T-helper 2 cell (primary cell): Measurements from ENCODE around the gene ICA1.
"Not testable (repeated sequence)": the region's sequence is repeated elsewhere in the genome, so short reads cannot be mapped to it uniquely, and the experiment has no call there.

Experiments used
- DNase-seq, 5 experiments: peaks; one replicate each; pipeline versions ENCODE4 v3.0.0 to v3.0.0-alpha.2; 2012 to 2022
- total RNA-seq, 2 donors: gene quantifications; one replicate each; lab custom pipeline; 2026; lab: John Stamatoyannopoulos, UW

Gene ICA1
- 2.8 to 5.9 reads per million in 2 donors for total RNA-seq

DNA sequence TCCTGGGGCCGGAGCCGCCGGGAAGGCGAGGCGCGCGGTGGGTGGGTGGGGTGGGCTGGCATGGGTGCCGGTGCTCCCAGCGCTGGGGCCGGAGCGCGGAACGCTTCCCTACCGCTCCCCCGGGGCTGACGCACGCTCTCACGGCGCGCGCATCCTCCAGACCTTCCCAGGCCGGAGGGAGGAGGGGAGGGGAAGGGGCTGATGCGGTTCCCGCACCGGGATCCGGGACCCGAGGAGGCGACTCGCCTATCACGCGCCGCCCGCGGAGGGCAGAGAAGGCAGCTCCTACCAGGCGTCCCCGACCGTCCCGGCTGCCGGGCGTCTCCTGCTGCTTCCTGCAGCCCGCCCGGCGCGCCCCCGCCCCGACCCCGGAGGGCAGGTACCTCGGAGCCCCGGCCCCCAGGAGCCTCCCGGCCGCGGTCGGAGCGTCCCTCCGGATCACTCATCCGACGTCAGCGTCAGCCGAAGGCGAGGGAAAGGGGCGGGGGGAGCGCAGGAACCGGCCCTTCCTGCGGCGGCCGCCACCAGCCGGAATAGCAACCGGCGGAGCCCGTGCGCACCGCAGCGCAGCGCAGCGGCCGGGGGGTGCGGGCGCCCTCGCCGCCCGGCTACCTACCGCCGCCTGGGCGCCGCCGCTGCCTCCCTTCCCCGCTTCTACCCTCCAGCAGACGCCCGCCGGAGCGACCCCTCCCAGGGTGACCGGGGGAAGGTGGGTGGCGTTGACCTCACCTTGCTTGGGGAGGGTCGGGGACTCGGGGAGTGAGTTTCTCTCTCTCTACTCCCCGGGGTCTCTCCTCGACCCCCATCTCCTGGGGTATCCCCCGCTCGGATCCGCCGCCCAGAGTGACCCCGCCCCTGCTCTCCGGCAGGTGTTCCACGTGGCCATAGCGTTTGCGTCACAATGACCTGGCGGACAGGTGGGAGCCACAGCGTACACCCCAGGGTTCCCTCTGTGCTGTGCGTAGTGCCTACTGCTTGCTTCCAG, at the start of gene ICA1:
Gene ICA1, minus strand, starts transcription at position 457 of the 985 bp plus-strand sequence. CDS start 26,241 bp downstream, outside the sequence.
- peak in 1 of 5 experiments; percentile 33 for DNase-seq

DNA sequence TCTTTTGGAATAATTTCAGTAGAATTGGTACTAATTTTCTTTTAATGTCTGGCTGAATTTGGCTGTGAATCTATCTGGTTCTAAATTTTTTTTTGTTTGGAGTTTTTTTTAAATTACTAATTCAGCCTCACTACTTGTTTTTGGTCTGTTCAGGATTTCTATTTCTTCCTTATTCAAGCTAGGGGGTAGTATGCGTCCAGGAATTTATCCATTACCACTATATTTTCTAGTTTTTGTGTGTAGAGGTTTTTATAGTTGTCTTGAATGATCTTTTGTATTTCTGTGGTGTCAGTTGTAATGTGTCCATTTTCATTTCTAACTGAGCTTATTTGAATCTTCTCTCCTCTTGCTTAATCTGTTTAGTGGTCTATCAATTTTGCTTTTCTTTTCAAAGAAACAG, 48.9 kb upstream of the ICA1 start:
- no peak for DNase-seq

DNA sequence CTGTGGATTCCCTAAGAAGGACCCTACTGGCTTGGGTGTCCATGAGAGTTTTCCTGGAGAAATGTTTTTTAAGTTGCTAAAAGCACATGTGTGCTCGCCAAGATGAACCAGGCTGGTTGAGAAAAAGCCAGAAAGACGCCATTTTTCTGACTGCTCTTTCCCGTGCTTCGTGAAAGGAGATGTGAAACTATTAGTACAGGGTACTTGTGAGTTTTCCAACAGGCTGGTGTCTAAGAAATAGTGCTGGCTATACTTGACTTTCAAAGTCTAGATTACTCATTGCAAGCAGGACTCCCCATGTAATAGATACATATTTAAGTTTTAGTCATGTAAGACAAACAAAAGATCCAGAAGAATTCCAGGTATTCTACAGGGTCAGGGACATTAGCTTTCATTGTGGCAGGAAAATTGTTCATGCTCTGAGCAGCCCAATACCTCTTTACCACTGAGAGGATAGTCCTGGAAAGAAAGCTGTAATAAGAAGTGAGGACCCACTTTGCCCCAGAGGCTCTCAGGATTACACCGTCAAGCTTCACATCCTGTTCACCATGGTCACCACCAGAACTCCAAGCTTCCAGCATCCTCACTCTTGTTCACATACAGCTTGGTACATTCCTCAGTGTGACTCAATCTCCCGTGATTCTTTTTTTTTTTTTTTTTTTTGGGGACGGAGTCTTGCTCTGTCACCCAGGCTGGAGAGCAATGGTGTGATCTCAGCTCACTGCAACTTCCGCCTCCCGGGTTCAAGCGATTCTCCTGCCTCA, 43.8 kb upstream of the ICA1 start:
- DNase-seq = no peak

DNA sequence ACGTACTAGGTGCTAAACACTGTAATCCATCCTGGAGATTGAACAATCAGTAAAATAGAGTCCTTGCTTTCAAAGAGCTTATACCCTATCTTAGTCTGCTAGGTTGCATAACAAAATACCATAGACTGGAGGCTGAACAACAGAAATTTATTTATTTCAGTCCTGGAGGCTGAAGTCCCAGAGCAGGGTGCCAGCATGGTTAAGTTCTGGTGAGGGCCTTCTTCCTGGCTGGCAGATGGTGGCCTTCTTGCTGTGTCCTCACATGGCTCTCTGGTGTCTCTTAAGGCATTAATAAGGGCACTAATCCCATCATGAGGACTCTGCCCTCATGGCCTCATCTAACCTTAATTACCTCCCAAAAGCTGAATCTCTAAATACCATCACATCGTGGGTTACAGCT, 43.1 kb upstream of the ICA1 start:
- no peak for DNase-seq

DNA sequence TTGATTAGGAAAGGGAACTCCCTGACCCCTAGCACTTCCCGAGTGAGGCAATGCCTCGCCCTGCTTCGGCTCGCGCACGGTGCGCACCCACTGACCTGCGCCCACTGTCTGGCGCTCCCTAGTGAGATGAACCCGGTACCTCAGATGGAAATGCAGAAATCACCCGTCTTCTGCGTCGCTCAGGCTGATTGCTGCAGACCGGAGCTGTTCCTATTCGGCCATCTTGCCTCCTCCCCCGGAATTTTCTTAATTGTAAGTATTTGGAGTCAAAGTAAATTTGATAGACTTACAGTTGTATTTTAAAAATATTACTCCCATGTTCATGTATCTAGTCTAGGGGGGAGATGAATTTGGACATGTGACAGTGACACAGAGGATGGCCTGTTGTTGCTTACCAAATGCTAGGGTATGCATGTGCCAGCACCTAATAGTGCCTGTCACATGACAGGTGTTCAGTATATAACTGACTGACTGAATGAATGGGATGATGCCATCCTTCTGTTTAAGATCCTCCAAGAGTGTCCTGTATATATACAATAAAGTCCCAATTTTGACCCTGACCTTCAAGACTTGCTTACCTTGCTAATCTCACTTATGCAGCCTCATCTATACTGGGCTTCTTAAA, 42.0 kb upstream of the ICA1 start:
- no peak for DNase-seq

DNA sequence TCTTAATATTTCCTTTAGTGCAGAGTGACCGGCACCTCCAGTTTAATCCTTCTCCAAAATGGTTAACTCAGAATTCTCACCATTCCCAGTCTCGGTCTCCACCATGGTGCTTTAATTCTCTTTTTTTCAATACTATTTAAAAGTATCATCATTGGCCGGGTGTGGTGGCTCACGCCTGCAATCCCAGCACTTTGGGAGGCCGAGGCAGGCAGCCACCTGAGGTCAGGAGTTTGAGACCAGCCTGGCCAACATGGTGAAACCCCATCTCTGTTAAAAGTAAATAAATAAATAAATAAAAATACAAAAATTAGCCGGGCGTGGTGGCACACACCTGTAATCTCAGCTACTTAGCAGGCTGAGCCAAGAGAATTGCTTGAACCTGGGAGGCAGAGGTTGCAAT, 35.1 kb upstream of the ICA1 start:
- DNase-seq = not testable (repeated sequence)

DNA sequence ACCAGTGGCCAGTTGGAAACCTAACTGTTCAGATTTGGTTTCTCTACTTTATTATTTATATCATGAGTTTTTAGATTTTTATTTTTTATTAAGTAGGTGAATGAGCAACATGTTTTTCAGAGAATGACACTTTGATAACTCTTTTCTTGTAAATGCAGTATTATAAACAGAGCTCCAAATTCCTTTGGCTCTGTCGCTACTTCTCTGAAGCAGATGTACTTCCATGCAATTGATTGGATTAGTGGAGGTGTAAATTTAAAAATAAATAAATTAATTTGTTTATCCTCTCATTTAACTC, 34.3 kb upstream of the ICA1 start:
- DNase-seq = no peak

DNA sequence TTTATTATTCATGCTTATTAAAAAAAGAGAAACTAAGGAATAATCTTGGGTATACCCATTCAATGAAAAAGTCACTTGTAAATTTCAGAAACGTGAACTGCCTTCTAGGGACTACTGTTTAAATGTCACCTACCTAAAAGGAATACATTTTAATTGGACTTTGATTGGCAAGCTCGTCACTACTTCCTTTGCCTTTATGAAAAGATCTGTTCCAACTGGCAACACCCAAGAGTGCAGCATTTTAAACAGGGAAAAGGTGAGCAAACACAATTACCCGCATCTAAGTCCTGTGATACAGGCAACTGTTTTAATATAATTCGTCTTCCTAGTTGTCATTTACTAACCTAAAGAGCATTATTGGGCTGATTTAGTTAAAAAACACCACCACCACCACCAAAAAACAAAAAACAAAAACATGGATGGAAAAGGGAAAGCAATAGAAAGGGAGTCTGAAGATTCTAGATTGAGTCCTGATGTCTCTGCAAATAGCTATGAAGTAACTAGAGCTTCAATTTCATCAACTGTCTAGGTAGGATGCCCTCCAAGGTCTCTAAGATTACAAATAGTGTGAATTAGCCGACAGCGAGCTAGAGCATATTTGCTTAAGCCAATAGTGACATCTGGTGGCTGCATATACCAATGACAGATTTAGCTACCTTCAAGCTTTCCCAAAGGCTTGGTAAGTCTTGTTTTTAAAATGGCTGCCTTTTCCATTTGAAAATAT, 33.8 kb upstream of the ICA1 start:
- DNase-seq = peak in 2 of 5 experiments; percentile 18 to 73

DNA sequence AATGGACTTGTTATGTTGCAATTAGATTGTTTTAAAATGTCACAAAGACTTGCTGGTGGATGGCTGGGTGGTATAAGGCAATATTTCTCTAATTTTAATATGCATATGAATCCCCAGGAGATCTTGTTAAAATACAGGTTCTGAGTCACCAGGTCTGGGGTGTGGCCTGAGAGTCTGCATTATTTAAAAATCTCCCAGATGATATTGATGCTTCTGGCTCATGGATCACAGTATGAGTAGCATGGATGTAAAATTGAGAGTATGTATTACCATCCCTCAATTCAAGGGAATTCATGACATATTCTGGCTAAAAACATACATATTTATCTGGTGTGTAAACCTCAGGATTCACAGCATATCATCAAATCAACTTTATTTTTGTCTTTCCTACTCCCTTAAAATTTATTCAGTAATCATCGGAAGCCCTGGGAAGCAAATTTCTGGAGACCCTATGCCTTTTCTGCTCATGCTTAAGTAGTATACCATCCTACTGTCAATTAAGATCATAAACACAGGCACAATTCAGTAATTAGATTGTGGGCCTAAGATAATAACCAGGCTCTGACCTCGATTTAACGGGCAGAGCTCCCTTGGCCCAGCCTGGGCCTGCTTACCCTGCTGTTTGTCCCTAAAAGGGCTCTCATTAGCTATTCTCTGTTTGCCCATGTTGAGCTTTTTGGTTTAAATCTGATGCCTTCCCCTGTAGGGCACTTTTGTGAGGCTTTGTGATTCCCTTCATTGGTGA, 29.6 kb upstream of the ICA1 start:
- DNase-seq = no peak

DNA sequence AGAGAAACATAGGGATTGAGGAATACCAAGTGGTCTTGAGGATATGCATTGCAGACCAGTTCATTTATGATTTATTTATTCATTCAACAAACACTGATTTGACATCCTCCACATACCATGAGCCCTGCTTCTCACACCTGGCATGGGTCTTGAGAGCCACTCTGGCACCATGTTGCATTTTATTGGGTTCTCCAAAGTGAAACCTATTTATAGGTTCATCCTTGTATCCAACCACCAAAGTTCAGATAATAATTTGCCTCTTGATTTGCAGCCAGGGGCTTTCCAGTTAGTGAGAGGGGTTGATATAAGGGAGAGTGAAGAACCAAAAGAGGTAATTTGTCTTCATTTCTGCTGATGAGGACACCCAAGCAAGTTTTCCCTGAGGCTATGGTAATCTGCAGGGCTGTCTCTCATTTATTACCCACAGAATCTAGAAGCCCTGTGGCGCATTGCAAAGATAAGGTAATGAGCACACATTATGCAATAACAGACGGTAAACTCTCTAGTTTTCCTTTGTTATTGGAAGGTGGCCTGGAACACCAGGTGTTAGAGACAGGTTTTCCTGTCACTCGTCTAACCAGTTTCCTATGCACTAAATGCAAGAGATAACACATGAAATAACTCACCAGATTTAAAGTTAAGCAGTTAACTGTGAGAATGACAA, 28.8 kb upstream of the ICA1 start:
- DNase-seq = no peak

DNA sequence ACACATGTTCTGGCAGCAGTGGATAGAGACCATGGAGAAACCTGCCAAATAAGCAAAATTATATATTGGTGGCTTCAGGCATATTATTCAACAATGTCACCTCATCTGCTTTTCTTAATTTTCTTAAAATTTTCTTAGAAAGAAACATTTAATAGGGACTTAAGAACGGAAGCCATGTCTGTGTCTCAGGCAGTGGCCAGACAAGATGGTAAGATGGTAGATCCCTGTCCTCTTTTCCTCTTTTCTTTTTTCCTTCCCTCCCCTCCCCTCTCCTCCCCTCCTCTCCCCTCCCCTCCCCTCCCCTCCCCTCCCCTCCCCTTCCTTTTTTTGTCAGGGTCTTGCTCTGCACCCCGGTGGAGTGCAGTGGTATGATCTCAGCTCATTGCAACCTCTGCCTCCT, 24.2 kb upstream of the ICA1 start:
- DNase-seq = no peak

DNA sequence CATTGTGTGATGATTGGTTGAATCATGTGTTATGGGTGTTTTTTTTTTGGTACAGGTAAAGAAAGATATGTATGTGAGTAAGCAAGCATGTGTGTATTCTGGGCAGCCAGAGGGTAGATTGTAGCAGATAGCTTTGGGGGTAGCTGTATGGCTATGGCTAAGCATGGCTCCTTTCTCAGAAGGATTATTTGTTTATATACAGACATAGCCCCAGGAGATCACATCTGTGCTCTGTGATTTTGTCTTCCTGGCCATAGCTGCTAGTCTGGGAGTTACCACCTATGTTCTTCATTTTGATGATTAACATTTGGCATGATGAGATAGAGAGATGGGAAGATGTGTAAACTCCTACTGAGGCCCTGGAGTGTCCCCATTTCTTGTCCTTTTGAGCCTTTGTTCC, 23.2 kb upstream of the ICA1 start:
- no peak for DNase-seq

DNA sequence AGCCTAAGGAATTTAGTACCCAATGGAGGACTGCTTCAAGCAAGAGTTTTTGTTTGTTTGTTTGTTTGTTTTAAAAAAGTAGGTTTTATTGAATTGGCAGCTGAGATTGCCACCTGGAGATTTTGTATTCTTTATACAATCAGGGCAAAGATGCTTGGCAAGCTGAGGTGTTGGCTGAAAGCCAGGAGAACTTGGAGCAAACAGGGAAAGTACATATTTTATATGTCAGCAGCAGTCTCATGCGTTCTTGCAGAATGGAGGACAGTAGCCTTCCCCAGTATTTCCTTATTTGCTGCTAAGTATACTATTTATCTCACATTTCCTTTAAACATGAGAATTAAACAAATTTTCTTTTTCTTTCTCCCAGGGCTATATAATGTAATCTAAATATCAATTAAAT, 22.6 kb upstream of the ICA1 start:
- DNase-seq = no peak

DNA sequence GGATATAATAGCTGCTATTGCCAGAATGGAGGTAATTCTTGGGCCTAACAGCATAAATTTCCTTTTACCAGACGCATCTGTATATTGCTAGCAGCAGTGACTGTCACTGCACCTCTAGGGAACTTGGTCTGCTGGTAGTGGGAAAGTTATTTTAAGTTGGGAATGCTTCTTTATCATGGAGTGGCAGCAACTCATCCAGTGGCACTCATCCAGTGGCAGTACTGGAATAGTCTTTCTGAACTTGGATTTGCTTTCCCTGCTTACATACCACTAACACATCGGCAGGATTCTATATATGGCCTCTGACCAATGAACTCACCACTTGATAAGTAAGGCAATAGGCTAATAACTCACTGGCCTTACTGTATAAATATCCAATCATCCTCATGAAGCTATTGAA, 22.0 kb upstream of the ICA1 start:
- no peak for DNase-seq

DNA sequence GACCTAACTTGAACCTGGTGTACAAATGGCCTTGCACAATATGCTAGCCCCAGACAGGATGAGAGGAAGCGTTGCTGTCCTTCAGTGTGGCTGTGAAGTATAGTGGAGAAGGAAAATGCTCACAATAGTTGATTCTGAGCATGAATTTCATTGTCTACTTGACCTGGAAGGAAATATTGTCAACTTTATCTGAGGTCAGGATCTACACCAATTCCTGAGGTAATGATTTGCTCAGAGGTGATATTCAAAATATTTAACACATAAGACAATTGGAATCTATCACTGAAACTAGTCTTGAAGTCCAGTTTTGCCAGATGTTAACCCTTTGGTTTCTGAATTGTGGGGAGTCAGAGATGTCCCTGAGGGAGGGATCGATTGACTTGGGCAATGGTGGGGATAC, 20.9 kb upstream of the ICA1 start:
- DNase-seq = no peak

DNA sequence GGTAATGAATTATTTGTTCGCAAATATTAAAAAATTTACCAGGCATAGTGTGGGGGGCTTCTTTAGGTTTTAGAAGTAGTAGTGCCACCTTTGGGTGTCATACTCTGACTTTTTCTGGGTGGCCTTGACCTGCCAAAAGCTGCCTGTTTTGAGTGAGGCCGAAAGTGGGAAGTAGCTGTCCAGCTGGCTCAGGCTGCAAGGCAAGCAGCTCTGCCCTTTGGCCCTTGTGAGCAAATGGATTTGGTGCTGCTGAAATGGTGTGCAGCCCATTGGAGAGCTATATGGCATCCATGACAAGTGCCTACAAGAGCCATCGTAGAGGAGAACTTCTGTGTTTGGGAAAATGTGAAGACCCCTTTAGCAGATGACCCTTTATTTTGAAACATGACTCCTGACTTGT, 20.2 kb upstream of the ICA1 start:
- no peak for DNase-seq

DNA sequence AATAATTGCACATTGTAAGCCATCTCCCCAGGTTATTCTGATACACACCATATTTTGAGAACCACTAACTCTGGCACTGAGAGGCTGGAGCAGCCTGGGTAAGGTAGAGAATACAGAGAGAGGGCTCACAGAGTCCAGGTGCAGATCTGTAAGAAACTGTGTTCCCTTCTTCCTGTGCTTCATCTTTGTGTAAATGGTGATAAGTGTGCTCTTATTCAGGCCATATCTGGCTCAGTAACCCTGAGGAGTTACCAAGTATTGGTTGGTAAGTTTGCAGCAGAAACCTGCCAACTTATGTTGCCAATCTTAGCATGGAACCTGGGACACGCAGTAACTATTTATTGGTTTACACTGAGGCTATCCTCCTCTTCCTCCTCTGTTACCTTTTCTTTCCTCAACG, 16.2 kb upstream of the ICA1 start:
- DNase-seq = no peak

DNA sequence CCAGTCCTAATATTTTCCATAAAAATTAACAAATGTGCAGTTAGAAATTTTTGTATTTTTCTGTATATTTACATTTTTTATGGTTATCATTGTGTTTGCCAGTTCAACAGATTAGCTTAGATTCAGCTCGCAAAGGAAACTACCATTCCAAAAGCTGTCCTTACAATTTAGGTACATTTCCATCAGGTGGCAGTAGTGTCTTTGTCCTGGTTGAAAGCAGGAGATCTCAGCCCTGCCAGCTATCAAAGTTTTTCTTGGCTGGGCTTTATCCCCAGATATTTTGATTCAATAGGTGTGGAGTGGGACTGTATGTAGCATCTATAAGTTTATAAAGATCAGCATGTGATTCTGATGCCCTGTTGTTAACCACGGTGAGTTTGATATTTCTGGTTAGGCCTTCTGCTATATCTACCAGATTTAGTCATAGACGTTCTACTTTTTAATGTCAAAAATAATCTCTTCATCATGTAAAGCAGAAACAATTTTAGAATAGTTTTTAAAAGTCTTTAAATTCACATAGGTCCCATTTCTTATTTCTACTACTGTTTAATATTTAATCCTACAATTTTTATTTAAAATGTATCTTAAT, 15.5 kb upstream of the ICA1 start:
- peak in 1 of 5 experiments; percentile 6 for DNase-seq

DNA sequence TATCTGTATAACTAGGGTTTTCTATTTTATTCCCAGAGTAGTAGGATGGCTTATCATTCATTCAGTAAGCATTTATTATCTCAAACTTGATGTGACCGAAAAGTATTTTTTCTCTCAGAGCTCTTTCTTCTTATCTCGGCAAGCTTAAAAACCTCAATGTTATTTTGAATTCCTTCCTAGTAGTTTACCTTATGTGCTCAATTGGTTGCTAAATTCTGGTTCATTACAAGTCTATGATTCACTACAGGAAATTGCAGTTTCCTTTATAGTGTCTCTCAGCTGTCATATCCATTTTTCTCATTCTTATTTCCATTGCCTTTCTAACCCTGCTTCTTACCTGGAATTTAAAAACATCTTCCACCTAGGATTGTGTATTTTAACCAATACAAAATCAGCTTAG, 12.6 kb upstream of the ICA1 start:
- no peak for DNase-seq

DNA sequence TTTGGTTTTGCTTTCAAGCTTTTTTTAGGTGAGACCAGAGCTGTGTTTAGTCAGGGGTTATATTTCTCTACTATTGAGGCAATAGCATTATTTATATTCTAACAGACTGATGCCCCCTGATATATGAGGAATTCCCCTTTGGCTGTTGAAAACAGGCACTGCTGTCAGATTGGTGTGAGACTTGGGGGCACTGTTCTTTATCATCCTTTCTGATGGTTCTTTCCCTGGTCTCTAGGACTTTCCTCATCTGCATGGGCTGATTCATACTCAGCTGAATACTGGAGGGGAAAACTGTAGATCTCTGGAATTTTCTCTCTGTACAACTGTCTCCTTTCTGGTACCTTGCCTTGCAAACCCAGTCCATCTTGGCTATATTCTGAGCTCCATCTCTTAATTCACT, 10.0 kb upstream of the ICA1 start:
- no peak for DNase-seq

DNA sequence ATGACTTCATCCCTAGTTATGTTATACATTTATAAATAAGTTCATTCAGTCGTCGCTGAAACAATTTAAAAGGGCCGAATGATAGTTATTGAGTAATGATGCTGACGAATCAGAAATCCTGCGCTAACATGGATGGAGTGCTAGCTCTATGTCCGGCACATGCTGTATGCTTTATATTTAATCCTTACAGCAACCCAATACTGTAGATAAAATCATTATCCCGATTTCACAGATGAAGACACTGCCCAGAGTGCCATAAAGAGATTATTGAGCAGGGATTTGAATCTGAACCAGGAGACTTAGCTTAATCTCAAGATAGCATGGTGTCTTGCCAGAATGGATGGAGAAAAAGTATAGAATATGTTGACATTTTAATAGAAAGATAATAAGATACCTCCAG, 1.1 kb upstream of the ICA1 start:
- DNase-seq = no peak
